ENCODE results near the gene CDKN1C. TPM values are rescaled to one million over a fixed set of nuclear protein-coding genes. Genes with fewer than 3 reads are reported as not detected.

CDKN1C gene
- total RNA-seq, 1 experiment from 2014 or later = 12.9 TPM

GRCh38 chr11:2870460-2870859, 15.1 kb downstream of the CDKN1C start:
- peak; percentile 24; the same call in 1 of the 2 replicates for ATAC-seq

GRCh38 chr11:2869561-2870427, 15.8 kb downstream of the CDKN1C start:
- no peak for ATAC-seq
- Histone ChIP-seq H3K27me3 (ENCODE audit: low read length) (no peaks in the 10 kb centered on the region), H3K4me2 (ENCODE audit: low read length) (no peak overlapping the region), H3K36me3 (ENCODE audit: low read depth, low read length) (no peaks in the 10 kb centered on the region), H3K27ac (ENCODE audit: low read length) (no peak overlapping the region), H3F3A (ENCODE audit: low read length, unreplicated experiment) (no peaks in the 10 kb centered on the region), H3K4me3 (ENCODE audit: low read length) (no peak overlapping the region), H3K9me2 (replicated peaks; ENCODE audit: low read length) (no peaks in the 10 kb centered on the region), H3K9me3 (ENCODE audit: low read length) (no peaks in the 10 kb centered on the region), H3K4me1 (ENCODE audit: insufficient read depth, low read length) (no peaks in the 10 kb centered on the region), H4K20me1 (ENCODE audit: low read length) (no peaks in the 10 kb centered on the region), H3K79me2 (ENCODE audit: low read length) (no peaks in the 10 kb centered on the region), H2AFZ (ENCODE audit: low read length) (no peak overlapping the region), H3K9ac (ENCODE audit: low read length) (no peak overlapping the region)
- POLR2A ChIA-PET (ENCODE audit: unreplicated experiment) = no interaction called here
- TF ChIP-seq EZH2 (IDR thresholded peaks at IDR 0.05; ENCODE audit: low read length, unreplicated experiment) = no peak
- TF ChIP-seq EZH2phosphoT487 (IDR thresholded peaks at IDR 0.05; ENCODE audit: borderline replicate concordance, low read length) = no peak
- no peak for TF ChIP-seq CTCF (conservative IDR thresholded peaks at IDR 0.05; ENCODE audit: low read depth, low read length)
- intact Hi-C loops (cut with micrococcal nuclease) = no loop called here
- no peak for DNase-seq
- CTCF ChIA-PET = no interaction called here
- no TSS peak for BruUV-seq (replicated peaks)

More at GRCh38 chr11:2870460-2870859, 15.1 kb downstream of the CDKN1C start:
- no peaks in the 10 kb centered on the region for H3K9me3 ChIP-seq (ENCODE audit: low read length)
- H3K79me2 ChIP-seq (ENCODE audit: low read length) = no peaks in the 10 kb centered on the region
- H3K27me3 ChIP-seq (ENCODE audit: low read length) = no peaks in the 10 kb centered on the region
- DNase-seq = no peak
- TF ChIP-seq EZH2phosphoT487 (IDR thresholded peaks at IDR 0.05; ENCODE audit: borderline replicate concordance, low read length) (no peak), CTCF (conservative IDR thresholded peaks at IDR 0.05; ENCODE audit: low read depth, low read length) (no peak), EZH2 (IDR thresholded peaks at IDR 0.05; ENCODE audit: low read length, unreplicated experiment) (no peak)
- no peaks in the 10 kb centered on the region for H3K4me1 ChIP-seq (ENCODE audit: insufficient read depth, low read length)
- H3K4me2 ChIP-seq (ENCODE audit: low read length) = no peak overlapping the region
- no peaks in the 10 kb centered on the region for H3K36me3 ChIP-seq (ENCODE audit: low read depth, low read length)
- H3K9ac ChIP-seq (ENCODE audit: low read length) = no peak overlapping the region
- no peak overlapping the region for H2AFZ ChIP-seq (ENCODE audit: low read length)
- H3K9me2 ChIP-seq (replicated peaks; ENCODE audit: low read length) = no peaks in the 10 kb centered on the region
- no peak overlapping the region for H3K27ac ChIP-seq (ENCODE audit: low read length)
- intact Hi-C loops (cut with micrococcal nuclease) = no loop called here
- no peaks in the 10 kb centered on the region for H4K20me1 ChIP-seq (ENCODE audit: low read length)
- BruUV-seq (replicated peaks) = no TSS peak
- no peak overlapping the region for H3K4me3 ChIP-seq (ENCODE audit: low read length)
- CTCF ChIA-PET = no interaction called here
- POLR2A ChIA-PET (ENCODE audit: unreplicated experiment) = no interaction called here
- H3F3A ChIP-seq (ENCODE audit: low read length, unreplicated experiment) = no peaks in the 10 kb centered on the region

- ATAC-seq (no peak), DNase-seq (no peak)
- Histone ChIP-seq H3K27me3 (ENCODE audit: low read length) (no peaks in the 10 kb centered on the region), H3K4me2 (ENCODE audit: low read length) (no peak overlapping the region), H3K36me3 (ENCODE audit: low read depth, low read length) (no peaks in the 10 kb centered on the region), H3F3A (ENCODE audit: low read length, unreplicated experiment) (no peaks in the 10 kb centered on the region), H3K9ac (ENCODE audit: low read length) (no peak overlapping the region), H4K20me1 (ENCODE audit: low read length) (no peaks in the 10 kb centered on the region), H3K4me1 (ENCODE audit: insufficient read depth, low read length) (no peaks in the 10 kb centered on the region), H3K4me3 (ENCODE audit: low read length) (no peak overlapping the region), H3K9me3 (ENCODE audit: low read length) (no peaks in the 10 kb centered on the region), H3K79me2 (ENCODE audit: low read length) (no peaks in the 10 kb centered on the region), H2AFZ (ENCODE audit: low read length) (no peak overlapping the region), H3K9me2 (replicated peaks; ENCODE audit: low read length) (no peaks in the 10 kb centered on the region), H3K27ac (ENCODE audit: low read length) (no peak overlapping the region)
- ChIA-PET CTCF (no interaction called here), POLR2A (ENCODE audit: unreplicated experiment) (no interaction called here)
- intact Hi-C loops (cut with micrococcal nuclease) = no loop called here
- TF ChIP-seq EZH2 (IDR thresholded peaks at IDR 0.05; ENCODE audit: low read length, unreplicated experiment) = no peak
- TF ChIP-seq CTCF (conservative IDR thresholded peaks at IDR 0.05; ENCODE audit: low read depth, low read length) = no peak
- TF ChIP-seq EZH2phosphoT487 (IDR thresholded peaks at IDR 0.05; ENCODE audit: borderline replicate concordance, low read length) = no peak
- no TSS peak for BruUV-seq (replicated peaks)
These were observed 16.4 kb downstream of the CDKN1C start for GRCh38 chr11:2869134-2869526.
